ENCODE measurements around the gene VCPKMT.

Gene VCPKMT

DNA sequence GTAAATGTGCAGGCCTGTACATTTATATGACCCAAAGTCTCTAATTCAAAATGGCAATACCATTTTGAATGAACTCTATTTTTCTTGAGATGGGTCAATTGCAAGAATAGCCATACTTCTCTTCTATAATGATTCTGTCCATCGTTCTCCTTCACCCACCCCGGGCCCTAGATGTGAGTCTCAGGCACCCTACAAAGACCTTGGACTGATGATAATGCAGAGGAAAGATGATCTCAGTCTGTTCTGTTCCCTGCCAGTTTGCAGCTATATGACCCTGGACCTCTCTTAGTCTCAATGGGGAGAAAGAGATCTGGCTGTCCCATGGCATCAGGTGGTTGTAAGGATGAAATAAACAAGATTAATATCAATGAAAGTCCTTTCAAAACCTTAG lies 30.1 kb downstream of the VCPKMT start:
- no peak for TF ChIP-seq GATA2 (IDR thresholded peaks at IDR 0.05; ENCODE audit: low read depth, low read length)
- TF ChIP-seq GATA3 (IDR thresholded peaks at IDR 0.05; ENCODE audit: low read depth, low read length) = no peak

- TF ChIP-seq GATA2 (IDR thresholded peaks at IDR 0.05; ENCODE audit: low read depth, low read length) (no peak), GATA3 (IDR thresholded peaks at IDR 0.05; ENCODE audit: low read depth, low read length) (no peak)
These were observed 30.6 kb downstream of the VCPKMT start for GRCh38 chr14:50085570-50086320.

DNA sequence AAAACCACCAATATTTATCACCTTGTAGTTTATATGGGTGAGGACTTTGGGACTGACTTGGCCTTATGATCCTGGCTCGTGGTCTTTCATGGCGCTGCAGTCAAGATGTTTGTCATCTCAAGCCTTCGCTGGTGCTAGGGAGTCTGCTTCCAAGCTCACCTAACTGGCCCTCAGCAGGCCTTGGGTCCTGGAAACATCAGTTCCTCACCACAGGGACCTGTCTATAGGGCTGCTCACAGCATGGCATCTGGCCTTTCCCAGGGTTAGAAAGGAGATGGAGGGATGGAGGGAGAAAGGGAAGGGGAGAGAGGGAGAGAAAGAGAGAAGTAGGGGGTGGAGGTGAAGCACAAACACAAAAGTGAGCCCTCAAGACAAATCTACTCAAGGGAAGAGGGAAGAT lies 31.7 kb downstream of the VCPKMT start:
- TF ChIP-seq GATA2 (IDR thresholded peaks at IDR 0.05; ENCODE audit: low read depth, low read length) (no peak), GATA3 (IDR thresholded peaks at IDR 0.05; ENCODE audit: low read depth, low read length) (no peak)

GRCh38 chr14:50083467-50084337 lies 32.7 kb downstream of the VCPKMT start:
- no peak for TF ChIP-seq GATA3 (IDR thresholded peaks at IDR 0.05; ENCODE audit: low read depth, low read length)
- no peak for TF ChIP-seq GATA2 (IDR thresholded peaks at IDR 0.05; ENCODE audit: low read depth, low read length)

GRCh38 chr14:50082784-50083466 lies 33.4 kb downstream of the VCPKMT start:
- TF ChIP-seq GATA2 (IDR thresholded peaks at IDR 0.05; ENCODE audit: low read depth, low read length) (no peak), GATA3 (IDR thresholded peaks at IDR 0.05; ENCODE audit: low read depth, low read length) (no peak)

DNA sequence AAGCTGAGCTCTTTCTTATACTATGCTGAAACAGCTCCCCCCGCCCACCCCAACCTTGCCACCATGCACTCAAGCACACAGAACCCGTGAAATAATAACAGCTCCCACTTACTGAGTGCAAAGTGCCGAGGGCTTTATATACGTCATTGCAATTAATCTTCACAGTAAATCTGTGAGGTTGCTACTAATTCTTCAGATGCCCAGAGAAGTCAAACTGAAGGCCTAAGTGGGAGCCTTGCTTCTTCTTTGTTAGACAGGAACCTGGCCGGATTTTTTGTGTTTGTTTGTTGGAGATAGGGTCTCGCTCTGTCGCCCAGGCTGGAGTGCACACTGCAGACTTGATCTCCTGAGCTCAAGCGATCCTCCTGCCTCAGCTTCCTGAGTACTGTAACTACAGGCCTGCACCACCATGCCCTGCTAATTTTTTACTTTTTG lies 34.0 kb downstream of the VCPKMT start:
- TF ChIP-seq GATA3 (IDR thresholded peaks at IDR 0.05; ENCODE audit: low read depth, low read length) (no peak), GATA2 (IDR thresholded peaks at IDR 0.05; ENCODE audit: low read depth, low read length) (no peak)

DNA sequence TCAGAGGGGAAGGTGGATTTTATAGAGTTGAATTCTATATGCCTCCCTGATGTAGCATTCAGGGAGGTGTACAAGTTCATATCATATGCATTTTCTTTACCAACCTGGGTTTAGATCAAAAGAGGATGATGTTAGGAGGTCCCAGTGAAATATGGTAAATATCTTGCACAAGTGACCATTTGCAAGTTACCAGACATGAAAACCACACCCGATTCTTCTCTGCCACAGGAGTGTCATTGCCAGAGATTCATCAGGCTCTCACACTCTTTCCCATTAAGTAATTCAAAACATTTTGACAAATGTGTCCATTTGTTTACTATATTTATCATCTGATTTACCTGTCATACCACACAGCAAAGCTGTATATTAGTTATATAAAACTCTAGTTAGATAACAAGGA lies 44.0 kb downstream of the VCPKMT start:
- TF ChIP-seq GATA2 (IDR thresholded peaks at IDR 0.05; ENCODE audit: low read depth, low read length) = no peak
- TF ChIP-seq GATA3 (IDR thresholded peaks at IDR 0.05; ENCODE audit: low read depth, low read length) = no peak

GRCh38 chr14:50070840-50071548 lies 45.4 kb downstream of the VCPKMT start:
- TF ChIP-seq GATA3 (IDR thresholded peaks at IDR 0.05; ENCODE audit: low read depth, low read length) = no peak
- TF ChIP-seq GATA2 (IDR thresholded peaks at IDR 0.05; ENCODE audit: low read depth, low read length) = no peak

- no peak for TF ChIP-seq GATA2 (IDR thresholded peaks at IDR 0.05; ENCODE audit: low read depth, low read length)
These were observed 46.1 kb downstream of the VCPKMT start for GRCh38 chr14:50070230-50070629.

GRCh38 chr14:50069325-50069724 lies 47.0 kb downstream of the VCPKMT start:
- TF ChIP-seq GATA3 (IDR thresholded peaks at IDR 0.05; ENCODE audit: low read depth, low read length) = no peak
- no peak for TF ChIP-seq GATA2 (IDR thresholded peaks at IDR 0.05; ENCODE audit: low read depth, low read length)

DNA sequence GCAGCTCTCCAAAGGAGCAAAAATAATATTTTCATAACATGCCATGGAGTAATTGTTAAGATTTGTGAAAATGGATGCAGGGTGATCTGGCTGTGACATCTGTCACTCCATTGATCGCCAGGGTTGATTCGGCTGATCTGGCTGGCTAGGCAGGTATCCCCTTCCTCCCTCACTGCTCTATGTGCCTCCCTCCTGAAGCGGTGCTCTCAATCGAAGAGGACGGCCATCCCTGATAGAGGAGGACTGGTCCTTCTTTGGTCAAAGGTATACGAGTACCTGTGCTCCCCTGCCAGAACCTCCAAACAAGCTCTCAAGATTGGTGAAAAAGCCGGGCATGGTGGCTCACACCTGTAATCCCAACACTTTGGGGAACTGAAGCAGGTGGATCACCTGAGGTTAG lies 47.9 kb downstream of the VCPKMT start:
- no peak for TF ChIP-seq GATA2 (IDR thresholded peaks at IDR 0.05; ENCODE audit: low read depth, low read length)
- no peak for TF ChIP-seq GATA3 (IDR thresholded peaks at IDR 0.05; ENCODE audit: low read depth, low read length)

DNA sequence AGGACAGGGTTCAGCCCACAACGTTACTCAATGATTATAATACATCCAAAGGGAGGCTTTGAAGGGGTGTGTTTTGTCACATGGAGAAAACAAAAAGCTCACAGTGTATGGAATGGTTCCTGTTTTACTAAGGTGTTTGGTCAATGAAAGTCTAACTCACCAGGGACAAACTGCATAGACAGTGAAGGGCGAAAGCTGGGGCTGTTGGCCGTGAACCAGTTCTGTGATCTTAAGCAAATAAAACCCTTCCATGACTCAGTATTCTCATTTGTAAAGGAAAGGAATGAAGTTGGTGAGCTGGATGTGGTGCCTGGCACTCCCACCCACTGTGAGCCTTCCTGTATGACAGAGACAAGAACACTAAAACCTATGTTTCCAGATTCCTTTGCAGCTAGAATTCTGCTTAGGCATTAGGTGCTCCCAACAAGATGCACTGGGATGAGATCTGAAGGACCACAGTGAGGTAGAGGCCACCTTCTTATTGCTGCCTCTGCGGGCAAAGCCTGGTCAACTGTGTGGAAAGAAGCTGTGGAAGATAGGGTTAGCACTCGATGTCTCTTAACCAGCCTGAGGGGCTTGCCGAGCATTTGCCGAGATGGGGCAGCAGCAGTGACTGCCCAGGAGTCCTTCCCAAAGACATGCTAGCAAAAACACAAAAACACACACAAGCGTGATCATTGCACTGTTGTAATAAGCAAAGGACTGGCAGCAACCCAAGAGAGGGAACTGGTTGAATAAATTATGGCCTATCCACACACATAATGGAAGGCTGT lies 48.5 kb downstream of the VCPKMT start:
- no peak for TF ChIP-seq GATA3 (IDR thresholded peaks at IDR 0.05; ENCODE audit: low read depth, low read length)
- no peak for TF ChIP-seq GATA2 (IDR thresholded peaks at IDR 0.05; ENCODE audit: low read depth, low read length)

DNA sequence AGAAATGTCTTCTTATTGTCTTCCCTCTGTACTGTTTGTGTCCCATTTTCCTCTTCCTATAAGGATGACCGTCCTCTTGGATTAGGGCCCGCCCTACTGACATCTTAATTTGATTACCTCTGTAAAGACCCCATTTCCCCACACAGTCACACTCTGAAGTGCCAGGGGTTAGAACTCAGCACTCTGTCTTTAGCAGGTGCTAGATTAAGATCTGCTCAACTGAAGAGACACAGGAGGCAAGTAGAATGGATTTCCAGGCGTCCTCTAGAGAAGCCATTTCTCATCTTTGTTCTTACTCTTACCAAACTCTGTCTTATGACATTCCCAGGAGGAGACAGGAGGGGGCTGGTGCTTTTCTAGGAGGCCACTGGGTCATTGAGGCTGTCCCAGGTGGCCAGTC lies 50.8 kb downstream of the VCPKMT start:
- TF ChIP-seq GATA3 (IDR thresholded peaks at IDR 0.05; ENCODE audit: low read depth, low read length) (no peak), GATA2 (IDR thresholded peaks at IDR 0.05; ENCODE audit: low read depth, low read length) (no peak)
